ENCODE results near the gene HOXA2. TPM values are rescaled to one million over a fixed set of nuclear protein-coding genes. Genes with fewer than 3 reads are reported as not detected.

The HOXA2 gene
- total and polyA plus RNA-seq, 7 donors: 0.17 to 1.1 (median 0.42) TPM

- 7 to 12% (median 10%) methylated on average over 42 to 44 of the region's 44 CpGs for WGBS, 3 donors
- no peaks in the 10 kb centered on the region for H3K36me3 ChIP-seq (ENCODE audit: insufficient read depth in 1 of 2, low read depth in 1 of 2)
- DNase-seq: peak in 1 of 2 donors; percentile 67
- intact Hi-C loops (cut with DNase I): no loop called here
- H3K27me3 ChIP-seq (ENCODE audit: insufficient read depth in 3 of 3, low read length in 2 of 3): no peaks in the 10 kb centered on the region
- no peak for TF ChIP-seq CTCF (IDR thresholded peaks at IDR 0.05)
- peak overlapping the region; percentile 70 for H3K27ac ChIP-seq
- peaks cover 29% of the 10 kb centered on the region for H3K4me1 ChIP-seq
- peak overlapping the region; percentile 70 for H3K4me3 ChIP-seq
- H3K9me3 ChIP-seq: no peaks in the 10 kb centered on the region
- peak in 3 of 4 donors; percentile 70 to 77 (median 73) for ATAC-seq
Observed at GRCh38 chr7:27106181-27106900, 3.9 kb upstream of the HOXA2 start.

- Histone ChIP-seq H3K4me1 (peaks cover 24% of the 10 kb centered on the region), H3K9me3 (no peaks in the 10 kb centered on the region), H3K27me3 (ENCODE audit: insufficient read depth in 3 of 3, low read length in 2 of 3) (no peaks in the 10 kb centered on the region), H3K36me3 (ENCODE audit: insufficient read depth in 1 of 2, low read depth in 1 of 2) (peaks cover 0 to 4% of the 10 kb centered on the region in 2 donors), H3K27ac (peak overlapping the region; percentile 70), H3K4me3 (peak overlapping the region; percentile 70)
- WGBS, 3 donors: 86 to 90% (median 88%) methylated on average over 13 of the region's 13 CpGs
- no peak for ATAC-seq
- no peak for TF ChIP-seq CTCF (IDR thresholded peaks at IDR 0.05)
- intact Hi-C loops (cut with DNase I): no loop called here
- no peak for DNase-seq
Observed at GRCh38 chr7:27105301-27106031, 3.0 kb upstream of the HOXA2 start.

- H3K4me1 ChIP-seq: peaks cover 21% of the 10 kb centered on the region
- H3K9me3 ChIP-seq: no peaks in the 10 kb centered on the region
- intact Hi-C loops (cut with DNase I): no loop called here
- H3K27ac ChIP-seq: peak overlapping the region; percentile 23
- H3K27me3 ChIP-seq (ENCODE audit: insufficient read depth in 3 of 3, low read length in 2 of 3): no peaks in the 10 kb centered on the region
- H3K4me3 ChIP-seq: peak overlapping the region; percentile 53
- no peak for TF ChIP-seq CTCF (IDR thresholded peaks at IDR 0.05)
- ATAC-seq (no peak), DNase-seq (no peak)
- 66 to 79% (median 78%) methylated on average over 13 of the region's 13 CpGs for WGBS, 3 donors
- peaks cover 0 to 14% of the 10 kb centered on the region in 2 donors for H3K36me3 ChIP-seq (ENCODE audit: insufficient read depth in 1 of 2, low read depth in 1 of 2)
Observed at GRCh38 chr7:27104341-27105058, 2.0 kb upstream of the HOXA2 start.

- 56 to 76% (median 71%) methylated on average over 35 of the region's 35 CpGs for WGBS, 3 donors
- DNase-seq (no peak), ATAC-seq (no peak)
- H3K27me3 ChIP-seq (ENCODE audit: insufficient read depth in 3 of 3, low read length in 2 of 3): no peaks in the 10 kb centered on the region
- peak overlapping the region; percentile 42 for H3K27ac ChIP-seq
- peaks cover 21% of the 10 kb centered on the region for H3K4me1 ChIP-seq
- H3K9me3 ChIP-seq: no peaks in the 10 kb centered on the region
- peak overlapping the region; percentile 53 for H3K4me3 ChIP-seq
- H3K36me3 ChIP-seq (ENCODE audit: insufficient read depth in 1 of 2, low read depth in 1 of 2): peaks cover 0 to 18% of the 10 kb centered on the region in 2 donors
- intact Hi-C loops (cut with DNase I): no loop called here
- no peak for TF ChIP-seq CTCF (IDR thresholded peaks at IDR 0.05)
Observed at GRCh38 chr7:27103489-27104226, 1.2 kb upstream of the HOXA2 start.

Data from psoas muscle (tissue), 8 donors.